HepG2 (cell line): ENCODE results near the gene TP53I3. TPM values are rescaled to one million over a fixed set of nuclear protein-coding genes. Genes with fewer than 3 reads are reported as not detected.
A peak's percentile ranks its signal among the peaks of the same experiment; 100 is the strongest.

Source experiments
- ATAD3A ChIP-seq: sonication (generic); formaldehyde crosslinking; IDR thresholded peaks from 2 replicates; pipeline ENCODE4 v1.4.0; 2020; ENCODE audit warnings: missing genetic modification reagents
- DZIP1 ChIP-seq: sonication (generic); formaldehyde crosslinking; IDR thresholded peaks from 2 replicates; pipeline ENCODE4 v1.5.0; 2020; ENCODE audit warnings: mild to moderate bottlenecking, missing genetic modification reagents
- ERF ChIP-seq: IDR thresholded peaks from 2 replicates; pipeline ENCODE4 v1.6.1; 2018; ENCODE audit warnings: missing biosample characterization, missing genetic modification reagents
- HCFC1 ChIP-seq: fragments of 150-350 bp; IDR thresholded peaks from 2 replicates; pipeline ENCODE4 v1.6.1; 2014; ENCODE audit warnings: low read depth, low read length
- HMGA1 ChIP-seq: sonication (generic); formaldehyde crosslinking; conservative IDR thresholded peaks from 2 replicates; pipeline ENCODE4 v1.4.0; 2020; ENCODE audit warnings: missing genetic modification reagents
- JUND ChIP-seq: sonication (generic); formaldehyde crosslinking; IDR thresholded peaks from 2 replicates; pipeline ENCODE4 v1.8.0; 2022; ENCODE audit warnings: mild to moderate bottlenecking, missing genetic modification reagents
- MLXIP ChIP-seq: sonication (generic); formaldehyde crosslinking; IDR thresholded peaks from 2 replicates; pipeline ENCODE4 v1.9.0; 2021; ENCODE audit warnings: missing genetic modification reagents, borderline replicate concordance
- MTA1 ChIP-seq: sonication (generic); formaldehyde crosslinking; IDR thresholded peaks from 2 replicates; pipeline ENCODE4 v1.4.0; 2020; ENCODE audit warnings: missing genetic modification reagents, mild to moderate bottlenecking, borderline replicate concordance
- ONECUT2 ChIP-seq: sonication (generic); formaldehyde crosslinking; IDR thresholded peaks from 2 replicates; pipeline ENCODE4 v1.4.0; 2020; ENCODE audit warnings: missing genetic modification reagents
- PAF1 ChIP-seq: IDR thresholded peaks from 2 replicates; pipeline ENCODE4 v1.6.1; 2016; ENCODE audit warnings: missing genetic modification reagents, missing compliant biosample characterization
- RFXAP ChIP-seq: sonication (generic); formaldehyde crosslinking; IDR thresholded peaks from 2 replicates; pipeline ENCODE4 v1.4.0; 2020; ENCODE audit warnings: missing genetic modification reagents, borderline replicate concordance
- SMAD9 ChIP-seq: sonication (generic); formaldehyde crosslinking; IDR thresholded peaks from 2 replicates; pipeline ENCODE4 v1.5.1; 2020; ENCODE audit warnings: mild to moderate bottlenecking, missing genetic modification reagents
- TCF7L2 ChIP-seq: IDR thresholded peaks from 2 replicates; pipeline ENCODE4 v1.6.1; 2011; ENCODE audit warnings: mild to moderate bottlenecking, low read depth, low read length, moderate library complexity
- TERF1 ChIP-seq: sonication (generic); formaldehyde crosslinking; IDR thresholded peaks from 2 replicates; pipeline ENCODE4 v1.8.0; 2022; ENCODE audit warnings: mild to moderate bottlenecking, missing genetic modification reagents, moderate library complexity
- U2AF1 ChIP-seq: fragments of 200-400 bp; formaldehyde crosslinking; optimal IDR thresholded peaks from 2 replicates; pipeline ENCODE3; 2017; ENCODE audit warnings: mild to moderate bottlenecking, low read depth, low read length
- WIZ ChIP-seq: sonication (generic); formaldehyde crosslinking; IDR thresholded peaks from 2 replicates; pipeline ENCODE4 v1.5.1; 2020; ENCODE audit warnings: mild to moderate bottlenecking, missing genetic modification reagents
- ZNF143 ChIP-seq: sonication (generic); formaldehyde crosslinking; IDR thresholded peaks from 2 replicates; pipeline ENCODE4 v1.4.0; 2020; ENCODE audit warnings: missing genetic modification reagents
- ZNF337 ChIP-seq: sonication (generic); formaldehyde crosslinking; IDR thresholded peaks from 2 replicates; pipeline ENCODE4 v1.5.1; 2020; ENCODE audit warnings: missing genetic modification reagents, low read depth, mild to moderate bottlenecking, borderline replicate concordance
- ZNF367 ChIP-seq: sonication (generic); formaldehyde crosslinking; IDR thresholded peaks from 2 replicates; pipeline ENCODE4 v1.4.0; 2020; ENCODE audit warnings: missing genetic modification reagents, borderline replicate concordance
- ZNF501 ChIP-seq: sonication (generic); formaldehyde crosslinking; IDR thresholded peaks from 2 replicates; pipeline ENCODE4 v1.5.1; 2020; ENCODE audit warnings: mild to moderate bottlenecking, moderate library complexity, missing genetic modification reagents
- ZNF737 ChIP-seq: sonication (generic); formaldehyde crosslinking; IDR thresholded peaks from 2 replicates; pipeline ENCODE4 v1.5.0; 2020; ENCODE audit warnings: missing genetic modification reagents, mild to moderate bottlenecking, borderline replicate concordance
- ZNF747 ChIP-seq: sonication (generic); formaldehyde crosslinking; IDR thresholded peaks from 2 replicates; pipeline ENCODE4 v1.8.1; 2023; ENCODE audit warnings: missing genetic modification reagents, mild to moderate bottlenecking, borderline replicate concordance
- ZNF781 ChIP-seq: sonication (generic); formaldehyde crosslinking; IDR thresholded peaks from 2 replicates; pipeline ENCODE4 v1.5.1; 2020; ENCODE audit warnings: borderline replicate concordance, mild to moderate bottlenecking, missing genetic modification reagents; ENCODE audit errors: not compliant biosample characterization
- ZSCAN12 ChIP-seq: sonication (generic); formaldehyde crosslinking; IDR thresholded peaks from 2 replicates; pipeline ENCODE4 v1.9.0; 2021; ENCODE audit warnings: mild to moderate bottlenecking, missing genetic modification reagents
- polyA plus RNA-seq, 8 experiments: library from polyadenylated mRNA; depleted of rRNA in 3 of 8; stranded (reverse) in 7 of 8; unstranded in 1 of 8; fragments of >200 nt; fragmentation: Illumina TruSeq in 4 of 8; extraction: Trizol in 4 of 8; gene quantifications; 2 replicates each; pipeline versions ENCODE4 v1.2.1 to v1.2.3, GENCODE V29; 2011 to 2016; ENCODE audit warnings: low read depth in 4 of 8, missing spikeins in 1 of 8, mixed read lengths in 1 of 8; ENCODE audit not compliant: insufficient read depth in 1 of 8
- total RNA-seq, 5 experiments: library from RNA; depleted of rRNA; stranded (reverse); fragments of >200 nt; fragmentation: Illumina TruSeq; extraction: Trizol; gene quantifications; 2 replicates each; pipeline ENCODE4 v1.2.3, GENCODE V29; 2016; ENCODE audit warnings: low read depth in 1 of 5

The TP53I3 gene
- total and polyA plus RNA-seq, 2 of the 13 experiments (the other 11 are each of a cell fraction or from before 2014, with no cell fraction given), result 25.0 to 44.1 TPM

- TF ChIP-seq TCF7L2 (no peak), U2AF1 (no peak), ZNF337 (CRISPR knock-in tag) (no peak), ZNF781 (CRISPR knock-in tag) (no peak), ZSCAN12 (no peak), ZNF747 (CRISPR knock-in tag) (no peak), WIZ (CRISPR knock-in tag) (no peak), TERF1 (CRISPR knock-in tag) (no peak), ZNF143 (CRISPR knock-in tag) (no peak), RFXAP (no peak), MLXIP (no peak), ATAD3A (CRISPR knock-in tag) (no peak), ZNF737 (no peak), ERF (0 out of 2 replicates have a peak, but pooled peaks have one; percentile 19), ZNF501 (CRISPR knock-in tag) (no peak), DZIP1 (CRISPR knock-in tag) (no peak), HMGA1 (CRISPR knock-in tag) (no peak), JUND (CRISPR knock-in tag) (no peak), ONECUT2 (CRISPR knock-in tag) (no peak), ZNF367 (CRISPR knock-in tag) (no peak), PAF1 (CRISPR knock-in tag) (no peak), SMAD9 (no peak), MTA1 (no peak), HCFC1 (no peak)
Observed at GRCh38 chr2:24045511-24046508, 38.8 kb downstream of the TP53I3 start (continued).
